K562 (cell line): ENCODE data around the gene TP73. TPM values are rescaled to one million over a fixed set of nuclear protein-coding genes. Genes with fewer than 3 reads are reported as not detected.

ENCODE experiments used
- ADNP ChIP-seq: fragments of 200-800 bp; sonication (Bioruptor generic); IDR thresholded peaks from 2 replicates; pipeline ENCODE4 v1.6.1; 2016; ENCODE audit warnings: missing genetic modification characterization, missing compliant biosample characterization
- BHLHE40 ChIP-seq: IDR thresholded peaks from 2 replicates; pipeline ENCODE4 v1.6.1; 2011; ENCODE audit warnings: low read length, improper control_type of control experiment
- CTBP1 ChIP-seq: fragments of 450-650 bp; IDR thresholded peaks from 2 replicates; pipeline ENCODE4 v1.6.1; 2016; ENCODE audit warnings: borderline replicate concordance
- CXXC5 ChIP-seq: fragments of 250-450 bp; sonication (Bioruptor Pico); IDR thresholded peaks from 2 replicates; pipeline ENCODE4 v1.8.0; 2022; ENCODE audit warnings: inconsistent platforms, mild to moderate bottlenecking, moderate library complexity
- E2F4 ChIP-seq: sonication (generic); formaldehyde crosslinking; IDR thresholded peaks from 2 replicates; pipeline ENCODE4 v1.8.0; 2022; ENCODE audit warnings: mild to moderate bottlenecking, low read depth, missing genetic modification reagents
- ELF4 ChIP-seq: fragments of 450-650 bp; formaldehyde crosslinking; IDR thresholded peaks from 2 replicates; pipeline ENCODE4 v1.4.0; 2022; ENCODE audit warnings: missing genetic modification characterization
- ETV6 ChIP-seq, 3 experiments: fragments of 150-350 bp in 1 of 3; sonication (generic) in 1 of 3; formaldehyde crosslinking in 1 of 3; IDR thresholded peaks; 2 replicates each; pipeline versions ENCODE4 v1.6.1 to v1.8.0; 2014 to 2022; ENCODE audit warnings: borderline replicate concordance in 2 of 3, low read depth in 2 of 3, antibody characterized with exemption in 1 of 3, low read length in 1 of 3, mild to moderate bottlenecking in 1 of 3, missing genetic modification reagents in 1 of 3
- GATAD2A ChIP-seq: fragments of 450-650 bp; IDR thresholded peaks from 2 replicates; pipeline ENCODE4 v1.6.1; 2017
- HOXB6 ChIP-seq: fragments of 250-450 bp; sonication (Bioruptor Pico); IDR thresholded peaks from 2 replicates; pipeline ENCODE4 v1.5.1; 2022; ENCODE audit warnings: mild to moderate bottlenecking, borderline replicate concordance
- JUN ChIP-seq, 2 experiments: sonication (generic) in 1 of 2; formaldehyde crosslinking in 1 of 2; IDR thresholded peaks; 2 replicates each; pipeline versions ENCODE4 v1.6.1 to v1.8.0; 2012 to 2022; ENCODE audit warnings: borderline replicate concordance in 2 of 2, mild to moderate bottlenecking in 2 of 2, improper control_type of control experiment in 1 of 2, low read depth in 1 of 2, low read length in 1 of 2, missing genetic modification reagents in 1 of 2
- KDM5B ChIP-seq: fragments of 200-600 bp; sonication (generic); IDR thresholded peaks from 2 replicates; pipeline ENCODE4 v1.6.1; 2012; ENCODE audit warnings: low read depth, mild to moderate bottlenecking, moderate library complexity, low read length, control low read depth, inconsistent platforms; ENCODE audit not compliant: insufficient replicate concordance
- MAFF ChIP-seq: IDR thresholded peaks from 2 replicates; pipeline ENCODE4 v1.6.1; 2012; ENCODE audit warnings: low read length, improper control_type of control experiment
- MED1 ChIP-seq: sonication (generic); formaldehyde crosslinking; IDR thresholded peaks from 2 replicates; pipeline ENCODE4 v1.8.1; 2023; ENCODE audit warnings: missing genetic modification reagents, borderline replicate concordance
- MTA2 ChIP-seq: fragments of 450-650 bp; IDR thresholded peaks from 2 replicates; pipeline ENCODE4 v1.6.1; 2016; ENCODE audit warnings: low read depth
- NCOA1 ChIP-seq: fragments of 450-650 bp; IDR thresholded peaks from 2 replicates; pipeline ENCODE4 v1.6.1; 2016; ENCODE audit warnings: low read depth
- POLR2AphosphoS2 ChIP-seq: IDR thresholded peaks from 2 replicates; pipeline ENCODE4 v1.6.1; 2012; ENCODE audit warnings: low read length, improper control_type of control experiment
- PPARD ChIP-seq: fragments of 250-450 bp; sonication (Bioruptor Pico); IDR thresholded peaks from 2 replicates; pipeline ENCODE4 v1.8.0; 2022; ENCODE audit warnings: inconsistent platforms, mild to moderate bottlenecking, moderate library complexity
- RBM17 ChIP-seq: fragments of 200-400 bp; formaldehyde crosslinking; IDR thresholded peaks from 2 replicates; pipeline ENCODE4 v1.6.1; 2017; ENCODE audit warnings: low read depth, mild to moderate bottlenecking, low read length, borderline replicate concordance
- RCOR1 ChIP-seq, 2 experiments: IDR thresholded peaks; 2 replicates each; pipeline ENCODE4 v1.6.1; 2012; ENCODE audit warnings: low read depth in 2 of 2, low read length in 2 of 2, borderline replicate concordance in 1 of 2, improper control_type of control experiment in 1 of 2
- SIN3B ChIP-seq: fragments of 450-650 bp; IDR thresholded peaks from 2 replicates; pipeline ENCODE4 v1.6.1; 2017; ENCODE audit warnings: low read depth, mild to moderate bottlenecking, moderate library complexity
- SRSF3 ChIP-seq: fragments of 200-400 bp; formaldehyde crosslinking; IDR thresholded peaks from 2 replicates; pipeline ENCODE4 v1.6.1; 2016; ENCODE audit warnings: mild to moderate bottlenecking, low read length, moderate library complexity; ENCODE audit not compliant: insufficient read depth
- ZFX ChIP-seq: sonication (generic); formaldehyde crosslinking; IDR thresholded peaks from 2 replicates; pipeline ENCODE4 v1.8.0; 2022; ENCODE audit warnings: mild to moderate bottlenecking, missing genetic modification reagents, moderate library complexity
- ZNF124 ChIP-seq: sonication (generic); formaldehyde crosslinking; IDR thresholded peaks from 2 replicates; pipeline ENCODE4 v1.8.1; 2022; ENCODE audit warnings: missing genetic modification reagents
- ZNF165 ChIP-seq: fragments of 250-450 bp; sonication (Bioruptor Pico); IDR thresholded peaks from 2 replicates; pipeline ENCODE4 v1.4.0; 2020; ENCODE audit warnings: borderline replicate concordance
- ZNF212 ChIP-seq: fragments of 450-650 bp; formaldehyde crosslinking; IDR thresholded peaks from 2 replicates; pipeline ENCODE4 v1.4.0; 2020; ENCODE audit warnings: mild to moderate bottlenecking
- ZNF445 ChIP-seq: fragments of 250-450 bp; sonication (Bioruptor Pico); IDR thresholded peaks from 2 replicates; pipeline ENCODE4 v1.4.0; 2020; ENCODE audit warnings: low read depth, mild to moderate bottlenecking, moderate library complexity
- ZNF764 ChIP-seq: fragments of 250-450 bp; sonication (Bioruptor Pico); IDR thresholded peaks from 2 replicates; pipeline ENCODE4 v1.4.0; 2020; ENCODE audit warnings: low read depth, mild to moderate bottlenecking, moderate library complexity
- ZNF77 ChIP-seq: fragments of 250-450 bp; sonication (Bioruptor Pico); IDR thresholded peaks from 2 replicates; pipeline ENCODE4 v1.5.0; 2020
- ZNF79 ChIP-seq: fragments of 250-450 bp; sonication (Bioruptor Pico); IDR thresholded peaks from 2 replicates; pipeline ENCODE4 v1.4.0; 2020; ENCODE audit warnings: low read depth, mild to moderate bottlenecking, moderate library complexity
- ZNF830 ChIP-seq: fragments of 250-450 bp; sonication (Bioruptor Pico); IDR thresholded peaks from 2 replicates; pipeline ENCODE4 v1.5.0; 2021; ENCODE audit warnings: mild to moderate bottlenecking
- polyA plus RNA-seq, 8 experiments: library from polyadenylated mRNA; depleted of rRNA in 4 of 8; stranded (reverse) in 5 of 8; unstranded in 3 of 8; fragments of >200 nt; fragmentation: Nextera tagmentation in 2 of 8; fragmentation: Illumina TruSeq in 1 of 8; extraction: Ambion mirVana in 2 of 8; extraction: Trizol in 1 of 8; gene quantifications; 2 replicates each; pipeline versions ENCODE4 v1.2.1 to v1.2.3, GENCODE V29; 2011 to 2014; ENCODE audit warnings: inconsistent platforms in 1 of 8, missing spikeins in 1 of 8
- total RNA-seq, 7 experiments: library from RNA; depleted of rRNA in 6 of 7; stranded (reverse); fragments of >200 nt in 6 of 7; fragmentation: Illumina TruSeq in 2 of 7; extraction: Trizol in 2 of 7; gene quantifications; 2 replicates each; pipeline versions ENCODE4 v1.2.1 to v1.2.3, GENCODE V29; 2011 to 2021; ENCODE audit warnings: low replicate concordance in 1 of 7

TP73 gene
- total and polyA plus RNA-seq, 9 of the 15 experiments (the other 6 are each of a cell fraction or from before 2014, with no cell fraction given): 0.07 to 1.6 (median 0.40) TPM; not detected in 2

GRCh38 chr1:3774946-3775489, 122.7 kb downstream of the TP73 start (continued):
- TF ChIP-seq ETV6 (IDR thresholded peaks at IDR 0.05; ENCODE audit: borderline replicate concordance in 1 of 2, low read depth in 2 of 2, low read length in 1 of 2) (no peak), ETV6 (CRISPR knock-in tag; IDR thresholded peaks at IDR 0.05; ENCODE audit: borderline replicate concordance) (no peak), CTBP1 (peak; percentile 91; the same call in 1 of the 2 replicates), GATAD2A (peak; percentile 75; the same call in 1 of the 2 replicates), PPARD (no peak), NCOA1 (peak; percentile 59; the same call in 1 of the 2 replicates), POLR2AphosphoS2 (no peak; the same call in 1 of the 2 replicates), SIN3B (no peak), RBM17 (no peak), ZNF165 (no peak), MED1 (CRISPR knock-in tag) (no peak), ZNF445 (CRISPR knock-in tag) (no peak), ZNF124 (CRISPR knock-in tag) (no peak), BHLHE40 (peak; percentile 85), RCOR1 (IDR thresholded peaks at IDR 0.05; ENCODE audit: borderline replicate concordance in 1 of 2, low read depth in 2 of 2, low read length in 2 of 2) (peak; percentile 76 to 95; a peak in 3 of 4 replicates), ZFX (CRISPR knock-in tag) (peak; percentile 37; the same call in 1 of the 2 replicates), ZNF77 (CRISPR knock-in tag) (no peak), ELF4 (CRISPR knock-in tag) (0 out of 2 replicates have a peak, but pooled peaks have one; percentile 75), JUN (IDR thresholded peaks at IDR 0.05; ENCODE audit: borderline replicate concordance, low read depth, low read length) (peak; percentile 31; the same call in 1 of the 2 replicates), JUN (CRISPR knock-in tag; IDR thresholded peaks at IDR 0.05; ENCODE audit: borderline replicate concordance) (no peak), MTA2 (peak; percentile 89), E2F4 (no peak), SRSF3 (no peak), KDM5B (no peak), ZNF212 (CRISPR knock-in tag) (no peak), HOXB6 (CRISPR knock-in tag) (no peak), ZNF79 (no peak), ZNF764 (CRISPR knock-in tag) (no peak), ADNP (tag) (no peak), ZNF830 (no peak), CXXC5 (CRISPR knock-in tag) (peak; percentile 70), MAFF (no peak)
